HepG2 (cell line): Measurements from ENCODE around the gene IFT88. TPM values are rescaled to one million over a fixed set of nuclear protein-coding genes. Genes with fewer than 3 reads are reported as not detected.
A peak's percentile ranks its signal among the peaks of the same experiment; 100 is the strongest.

ENCODE experiments used
- ATF4 ChIP-seq, 2 experiments: fragments of 450-650 bp in 1 of 2; sonication (generic) in 1 of 2; formaldehyde crosslinking; IDR thresholded peaks; 2 replicates each; pipeline versions ENCODE4 v1.5.0 to v1.8.0; 2020 to 2022; ENCODE audit warnings: mild to moderate bottlenecking in 1 of 2, missing genetic modification reagents in 1 of 2
- CREM ChIP-seq, 2 experiments: sonication (generic) in 1 of 2; formaldehyde crosslinking in 1 of 2; IDR thresholded peaks; 2 replicates each; pipeline versions ENCODE4 v1.4.0 to v1.6.1; 2016 to 2020; ENCODE audit warnings: antibody characterized with exemption in 1 of 2, mild to moderate bottlenecking in 1 of 2, missing genetic modification reagents in 1 of 2
- GATAD1 ChIP-seq: IDR thresholded peaks from 2 replicates; pipeline ENCODE4 v1.6.1; 2016; ENCODE audit warnings: missing genetic modification reagents, missing compliant biosample characterization
- HCFC1 ChIP-seq: fragments of 150-350 bp; IDR thresholded peaks from 2 replicates; pipeline ENCODE4 v1.6.1; 2014; ENCODE audit warnings: low read depth, low read length
- KDM1A ChIP-seq: IDR thresholded peaks from 2 replicates; pipeline ENCODE4 v1.6.1; 2016; ENCODE audit warnings: missing compliant biosample characterization
- KLF9 ChIP-seq: IDR thresholded peaks from 2 replicates; pipeline ENCODE4 v1.6.1; 2016; ENCODE audit warnings: low read depth
- NFE2L2 ChIP-seq: fragments of 150-350 bp; IDR thresholded peaks from 2 replicates; pipeline ENCODE4 v1.6.1; 2014; ENCODE audit warnings: low read length
- NFKB2 ChIP-seq: sonication (generic); formaldehyde crosslinking; IDR thresholded peaks from 2 replicates; pipeline ENCODE4 v1.4.0; 2020; ENCODE audit warnings: missing genetic modification reagents, borderline replicate concordance
- REL ChIP-seq: sonication (generic); formaldehyde crosslinking; conservative IDR thresholded peaks from 2 replicates; pipeline ENCODE4 v1.8.0; 2022; ENCODE audit warnings: mild to moderate bottlenecking, missing genetic modification reagents, moderate library complexity
- SNAPC2 ChIP-seq: sonication (generic); formaldehyde crosslinking; IDR thresholded peaks from 2 replicates; pipeline ENCODE4 v1.8.1; 2022; ENCODE audit warnings: mild to moderate bottlenecking, missing genetic modification reagents
- SP5 ChIP-seq: IDR thresholded peaks from 2 replicates; pipeline ENCODE4 v1.6.1; 2016; ENCODE audit warnings: low read depth, borderline replicate concordance
- SRSF4 ChIP-seq: fragments of 200-400 bp; formaldehyde crosslinking; IDR thresholded peaks from one replicate; pipeline ENCODE4 v1.6.1; 2018; ENCODE audit warnings: mild to moderate bottlenecking, low read depth, low read length, moderate library complexity; ENCODE audit not compliant: poor library complexity, severe bottlenecking
- TOE1 ChIP-seq: sonication (generic); formaldehyde crosslinking; IDR thresholded peaks from 2 replicates; pipeline ENCODE4 v1.4.0; 2020; ENCODE audit warnings: mild to moderate bottlenecking, missing genetic modification reagents
- ZKSCAN8 ChIP-seq: IDR thresholded peaks from 2 replicates; pipeline ENCODE4 v1.6.1; 2016; ENCODE audit warnings: borderline replicate concordance, missing genetic modification reagents, missing compliant biosample characterization
- ZNF326 ChIP-seq: sonication (generic); formaldehyde crosslinking; IDR thresholded peaks from 2 replicates; pipeline ENCODE4 v1.4.0; 2020; ENCODE audit warnings: missing genetic modification reagents, borderline replicate concordance
- ZNF644 ChIP-seq: IDR thresholded peaks from 2 replicates; pipeline ENCODE4 v1.6.1; 2016; ENCODE audit warnings: low read depth
- ZNF790 ChIP-seq: sonication (generic); formaldehyde crosslinking; IDR thresholded peaks from 2 replicates; pipeline ENCODE4 v1.8.0; 2022; ENCODE audit warnings: missing genetic modification reagents, mild to moderate bottlenecking, borderline replicate concordance
- polyA plus RNA-seq, 8 experiments: library from polyadenylated mRNA; depleted of rRNA in 3 of 8; stranded (reverse) in 7 of 8; unstranded in 1 of 8; fragments of >200 nt; fragmentation: Illumina TruSeq in 4 of 8; extraction: Trizol in 4 of 8; gene quantifications; 2 replicates each; pipeline versions ENCODE4 v1.2.1 to v1.2.3, GENCODE V29; 2011 to 2016; ENCODE audit warnings: low read depth in 4 of 8, missing spikeins in 1 of 8, mixed read lengths in 1 of 8; ENCODE audit not compliant: insufficient read depth in 1 of 8
- total RNA-seq, 5 experiments: library from RNA; depleted of rRNA; stranded (reverse); fragments of >200 nt; fragmentation: Illumina TruSeq; extraction: Trizol; gene quantifications; 2 replicates each; pipeline ENCODE4 v1.2.3, GENCODE V29; 2016; ENCODE audit warnings: low read depth in 1 of 5
- TF ChIP-seq, protein P1 (sequence below): sonication (generic); formaldehyde crosslinking; IDR thresholded peaks from 2 replicates; pipeline ENCODE4 v1.4.0; 2020; ENCODE audit warnings: missing genetic modification reagents
- TF ChIP-seq, protein P2 (sequence below): sonication (generic); formaldehyde crosslinking; IDR thresholded peaks from 2 replicates; pipeline ENCODE4 v1.4.0; 2020; ENCODE audit warnings: missing genetic modification reagents

Gene IFT88
- total and polyA plus RNA-seq, 2 of the 13 experiments (the other 11 are each of a cell fraction or from before 2014, with no cell fraction given) = 8.4 to 19.9 TPM

GRCh38 chr13:20566898-20567874 lies at the start of gene IFT88 (continued):
- TF ChIP-seq, protein P1, sequence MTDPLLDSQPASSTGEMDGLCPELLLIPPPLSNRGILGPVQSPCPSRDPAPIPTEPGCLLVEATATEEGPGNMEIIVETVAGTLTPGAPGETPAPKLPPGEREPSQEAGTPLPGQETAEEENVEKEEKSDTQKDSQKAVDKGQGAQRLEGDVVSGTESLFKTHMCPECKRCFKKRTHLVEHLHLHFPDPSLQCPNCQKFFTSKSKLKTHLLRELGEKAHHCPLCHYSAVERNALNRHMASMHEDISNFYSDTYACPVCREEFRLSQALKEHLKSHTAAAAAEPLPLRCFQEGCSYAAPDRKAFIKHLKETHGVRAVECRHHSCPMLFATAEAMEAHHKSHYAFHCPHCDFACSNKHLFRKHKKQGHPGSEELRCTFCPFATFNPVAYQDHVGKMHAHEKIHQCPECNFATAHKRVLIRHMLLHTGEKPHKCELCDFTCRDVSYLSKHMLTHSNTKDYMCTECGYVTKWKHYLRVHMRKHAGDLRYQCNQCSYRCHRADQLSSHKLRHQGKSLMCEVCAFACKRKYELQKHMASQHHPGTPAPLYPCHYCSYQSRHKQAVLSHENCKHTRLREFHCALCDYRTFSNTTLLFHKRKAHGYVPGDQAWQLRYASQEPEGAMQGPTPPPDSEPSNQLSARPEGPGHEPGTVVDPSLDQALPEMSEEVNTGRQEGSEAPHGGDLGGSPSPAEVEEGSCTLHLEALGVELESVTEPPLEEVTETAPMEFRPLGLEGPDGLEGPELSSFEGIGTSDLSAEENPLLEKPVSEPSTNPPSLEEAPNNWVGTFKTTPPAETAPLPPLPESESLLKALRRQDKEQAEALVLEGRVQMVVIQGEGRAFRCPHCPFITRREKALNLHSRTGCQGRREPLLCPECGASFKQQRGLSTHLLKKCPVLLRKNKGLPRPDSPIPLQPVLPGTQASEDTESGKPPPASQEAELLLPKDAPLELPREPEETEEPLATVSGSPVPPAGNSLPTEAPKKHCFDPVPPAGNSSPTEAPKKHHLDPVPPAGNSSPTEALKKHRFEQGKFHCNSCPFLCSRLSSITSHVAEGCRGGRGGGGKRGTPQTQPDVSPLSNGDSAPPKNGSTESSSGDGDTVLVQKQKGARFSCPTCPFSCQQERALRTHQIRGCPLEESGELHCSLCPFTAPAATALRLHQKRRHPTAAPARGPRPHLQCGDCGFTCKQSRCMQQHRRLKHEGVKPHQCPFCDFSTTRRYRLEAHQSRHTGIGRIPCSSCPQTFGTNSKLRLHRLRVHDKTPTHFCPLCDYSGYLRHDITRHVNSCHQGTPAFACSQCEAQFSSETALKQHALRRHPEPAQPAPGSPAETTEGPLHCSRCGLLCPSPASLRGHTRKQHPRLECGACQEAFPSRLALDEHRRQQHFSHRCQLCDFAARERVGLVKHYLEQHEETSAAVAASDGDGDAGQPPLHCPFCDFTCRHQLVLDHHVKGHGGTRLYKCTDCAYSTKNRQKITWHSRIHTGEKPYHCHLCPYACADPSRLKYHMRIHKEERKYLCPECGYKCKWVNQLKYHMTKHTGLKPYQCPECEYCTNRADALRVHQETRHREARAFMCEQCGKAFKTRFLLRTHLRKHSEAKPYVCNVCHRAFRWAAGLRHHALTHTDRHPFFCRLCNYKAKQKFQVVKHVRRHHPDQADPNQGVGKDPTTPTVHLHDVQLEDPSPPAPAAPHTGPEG (CRISPR knock-in tag) = peak; percentile 74
- no peak for TF ChIP-seq CREM (IDR thresholded peaks at IDR 0.05)
- TF ChIP-seq CREM (CRISPR knock-in tag; IDR thresholded peaks at IDR 0.05) = no peak
- peak; percentile 79 for TF ChIP-seq GATAD1 (CRISPR knock-in tag)
- no peak for TF ChIP-seq NFE2L2
- TF ChIP-seq, protein P2, sequence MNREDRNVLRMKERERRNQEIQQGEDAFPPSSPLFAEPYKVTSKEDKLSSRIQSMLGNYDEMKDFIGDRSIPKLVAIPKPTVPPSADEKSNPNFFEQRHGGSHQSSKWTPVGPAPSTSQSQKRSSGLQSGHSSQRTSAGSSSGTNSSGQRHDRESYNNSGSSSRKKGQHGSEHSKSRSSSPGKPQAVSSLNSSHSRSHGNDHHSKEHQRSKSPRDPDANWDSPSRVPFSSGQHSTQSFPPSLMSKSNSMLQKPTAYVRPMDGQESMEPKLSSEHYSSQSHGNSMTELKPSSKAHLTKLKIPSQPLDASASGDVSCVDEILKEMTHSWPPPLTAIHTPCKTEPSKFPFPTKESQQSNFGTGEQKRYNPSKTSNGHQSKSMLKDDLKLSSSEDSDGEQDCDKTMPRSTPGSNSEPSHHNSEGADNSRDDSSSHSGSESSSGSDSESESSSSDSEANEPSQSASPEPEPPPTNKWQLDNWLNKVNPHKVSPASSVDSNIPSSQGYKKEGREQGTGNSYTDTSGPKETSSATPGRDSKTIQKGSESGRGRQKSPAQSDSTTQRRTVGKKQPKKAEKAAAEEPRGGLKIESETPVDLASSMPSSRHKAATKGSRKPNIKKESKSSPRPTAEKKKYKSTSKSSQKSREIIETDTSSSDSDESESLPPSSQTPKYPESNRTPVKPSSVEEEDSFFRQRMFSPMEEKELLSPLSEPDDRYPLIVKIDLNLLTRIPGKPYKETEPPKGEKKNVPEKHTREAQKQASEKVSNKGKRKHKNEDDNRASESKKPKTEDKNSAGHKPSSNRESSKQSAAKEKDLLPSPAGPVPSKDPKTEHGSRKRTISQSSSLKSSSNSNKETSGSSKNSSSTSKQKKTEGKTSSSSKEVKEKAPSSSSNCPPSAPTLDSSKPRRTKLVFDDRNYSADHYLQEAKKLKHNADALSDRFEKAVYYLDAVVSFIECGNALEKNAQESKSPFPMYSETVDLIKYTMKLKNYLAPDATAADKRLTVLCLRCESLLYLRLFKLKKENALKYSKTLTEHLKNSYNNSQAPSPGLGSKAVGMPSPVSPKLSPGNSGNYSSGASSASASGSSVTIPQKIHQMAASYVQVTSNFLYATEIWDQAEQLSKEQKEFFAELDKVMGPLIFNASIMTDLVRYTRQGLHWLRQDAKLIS (CRISPR knock-in tag) = no peak
- TF ChIP-seq ZNF326 (CRISPR knock-in tag) = no peak
- TF ChIP-seq REL (CRISPR knock-in tag) = no peak
- peak; percentile 42 for TF ChIP-seq SP5 (CRISPR knock-in tag)
- TF ChIP-seq ZKSCAN8 = 0 out of 2 replicates have a peak, but pooled peaks have one; percentile 52
- no peak for TF ChIP-seq HCFC1
- TF ChIP-seq SRSF4 = no peak
- 0 out of 2 replicates have a peak, but pooled peaks have one; percentile 12 for TF ChIP-seq KDM1A (CRISPR knock-in tag)
- no peak for TF ChIP-seq ZNF644 (CRISPR knock-in tag)
- peak in 1 of 2 experiments; percentile 51; a peak in 1 of 4 replicates for TF ChIP-seq ATF4 (CRISPR knock-in tag; IDR thresholded peaks at IDR 0.05)
- no peak for TF ChIP-seq TOE1 (CRISPR knock-in tag)
- TF ChIP-seq ZNF790 (CRISPR knock-in tag) = no peak
- TF ChIP-seq NFKB2 = peak; percentile 94
- no peak for TF ChIP-seq SNAPC2
- no peak for TF ChIP-seq KLF9 (CRISPR knock-in tag)
